Stimulated activated CD4-positive, alpha-beta T cell treated with anti-CD3 and anti-CD28 coated beads, Interleukin-1b, Interleukin-23, amount 100 ng/mL, for 24 hours (primary cell): ENCODE results near the gene HSD17B11.
"Not testable (repeated sequence)": the region's sequence is repeated elsewhere in the genome, so short reads cannot be mapped to it uniquely, and the experiment has no call there.

ENCODE experiments used
- DNase-seq, 4 experiments: peaks; one replicate each; pipeline ENCODE4 v3.0.0-alpha.2; 2020; ENCODE audit warnings: low read depth in 4 of 4, low spot score in 1 of 4

Gene HSD17B11

GRCh38 chr4:87360338-87360935, 30.6 kb downstream of the HSD17B11 start:
- DNase-seq = no peak

- no peak for DNase-seq
These were observed 31.7 kb downstream of the HSD17B11 start for GRCh38 chr4:87359258-87359657.

GRCh38 chr4:87356832-87357526, 34.0 kb downstream of the HSD17B11 start:
- DNase-seq = no peak

- no peak for DNase-seq
These were observed 36.6 kb downstream of the HSD17B11 start for GRCh38 chr4:87354168-87355102.

- peak in 2 of 4 experiments; percentile 1 to 17 for DNase-seq
These were observed 37.4 kb downstream of the HSD17B11 start for GRCh38 chr4:87353592-87353991.

- no peak for DNase-seq
These were observed 45.8 kb downstream of the HSD17B11 start for GRCh38 chr4:87345139-87345538.

- no peak for DNase-seq
These were observed 48.1 kb downstream of the HSD17B11 start for GRCh38 chr4:87342872-87343271.

- DNase-seq = not testable (repeated sequence)
These were observed 48.9 kb downstream of the HSD17B11 start for GRCh38 chr4:87341954-87342635.

GRCh38 chr4:87339440-87339839, 51.5 kb downstream of the HSD17B11 start:
- DNase-seq = no peak

GRCh38 chr4:87337361-87337760, 53.6 kb downstream of the HSD17B11 start:
- no peak for DNase-seq

- DNase-seq = no peak
These were observed 57.7 kb downstream of the HSD17B11 start for GRCh38 chr4:87333267-87333666.

GRCh38 chr4:87330761-87331160, 60.2 kb downstream of the HSD17B11 start:
- DNase-seq = no peak

GRCh38 chr4:87327136-87327535, 63.9 kb downstream of the HSD17B11 start:
- DNase-seq = no peak

- DNase-seq = no peak
These were observed 64.5 kb downstream of the HSD17B11 start for GRCh38 chr4:87326460-87326859.

GRCh38 chr4:87322754-87323153, 68.2 kb downstream of the HSD17B11 start, which contains the start of gene HSD17B13:
HSD17B13 (minus strand) TSS chr4:87322882; CDS start chr4:87322841, 41 bp downstream.
- DNase-seq = no peak

GRCh38 chr4:87321888-87322287, 69.1 kb downstream of the HSD17B11 start:
- DNase-seq = no peak

GRCh38 chr4:87317527-87317926, 73.5 kb downstream of the HSD17B11 start:
- DNase-seq = no peak

GRCh38 chr4:87316961-87317360, 74.0 kb downstream of the HSD17B11 start:
- DNase-seq = no peak

- DNase-seq = not testable (repeated sequence)
These were observed 76.0 kb downstream of the HSD17B11 start for GRCh38 chr4:87315000-87315399.

- no peak for DNase-seq
These were observed 77.2 kb downstream of the HSD17B11 start for GRCh38 chr4:87313756-87314155.

- DNase-seq = no peak
These were observed 79.3 kb downstream of the HSD17B11 start for GRCh38 chr4:87311684-87312083.
